ENCODE measurements around the gene TUBGCP3.

- no peak for TF ChIP-seq CTCF (IDR thresholded peaks at IDR 0.05)
- TF ChIP-seq POLR2A (IDR thresholded peaks at IDR 0.05) = no peak
Observed at GRCh38 chr13:112441779-112442310, 146.1 kb downstream of the TUBGCP3 start.
